B cell (primary cell): ENCODE results near the gene PARD3.

Experiments used
- EZH2 ChIP-seq: IDR thresholded peaks from 2 replicates; pipeline ENCODE4 v1.6.1; 2012; ENCODE audit warnings: borderline replicate concordance, low read depth, mild to moderate bottlenecking, moderate library complexity, low read length; ENCODE audit not compliant: insufficient read depth, poor library complexity, severe bottlenecking
- TF ChIP-seq, protein P1 (sequence below): fragments of 200-600 bp; IDR thresholded peaks from one replicate; pipeline ENCODE4 v1.8.0; 2022; ENCODE audit warnings: antibody characterized with exemption, mild to moderate bottlenecking

DNA sequence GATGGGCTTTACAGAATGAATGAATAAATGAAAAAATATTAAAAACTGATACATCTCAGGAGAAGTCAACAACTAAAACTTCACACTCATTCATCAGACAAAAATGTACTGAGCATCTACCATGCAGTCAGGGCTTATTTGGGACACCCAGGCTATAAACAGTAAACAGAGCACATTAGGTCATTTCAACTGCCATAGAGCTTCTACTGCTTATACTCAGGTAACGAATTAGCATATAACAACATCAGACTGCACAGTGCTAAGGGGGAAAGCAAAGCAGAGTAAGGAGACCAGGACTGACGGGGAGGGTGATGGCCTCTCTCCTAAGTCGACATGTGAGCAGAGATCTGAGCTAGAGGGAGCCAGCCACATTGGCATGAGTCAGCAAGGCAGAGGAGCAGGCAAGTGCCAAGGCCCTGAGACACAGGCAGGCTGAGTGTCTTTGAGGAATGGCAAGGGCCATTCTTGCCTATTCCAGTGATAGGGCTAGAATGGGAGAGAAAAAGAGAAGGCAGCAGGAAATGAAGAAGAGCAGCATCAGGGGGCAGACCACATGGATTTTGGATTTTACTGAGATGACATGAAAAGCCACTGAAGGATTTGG lies 528.9 kb downstream of the PARD3 start:
- TF ChIP-seq, protein P1, sequence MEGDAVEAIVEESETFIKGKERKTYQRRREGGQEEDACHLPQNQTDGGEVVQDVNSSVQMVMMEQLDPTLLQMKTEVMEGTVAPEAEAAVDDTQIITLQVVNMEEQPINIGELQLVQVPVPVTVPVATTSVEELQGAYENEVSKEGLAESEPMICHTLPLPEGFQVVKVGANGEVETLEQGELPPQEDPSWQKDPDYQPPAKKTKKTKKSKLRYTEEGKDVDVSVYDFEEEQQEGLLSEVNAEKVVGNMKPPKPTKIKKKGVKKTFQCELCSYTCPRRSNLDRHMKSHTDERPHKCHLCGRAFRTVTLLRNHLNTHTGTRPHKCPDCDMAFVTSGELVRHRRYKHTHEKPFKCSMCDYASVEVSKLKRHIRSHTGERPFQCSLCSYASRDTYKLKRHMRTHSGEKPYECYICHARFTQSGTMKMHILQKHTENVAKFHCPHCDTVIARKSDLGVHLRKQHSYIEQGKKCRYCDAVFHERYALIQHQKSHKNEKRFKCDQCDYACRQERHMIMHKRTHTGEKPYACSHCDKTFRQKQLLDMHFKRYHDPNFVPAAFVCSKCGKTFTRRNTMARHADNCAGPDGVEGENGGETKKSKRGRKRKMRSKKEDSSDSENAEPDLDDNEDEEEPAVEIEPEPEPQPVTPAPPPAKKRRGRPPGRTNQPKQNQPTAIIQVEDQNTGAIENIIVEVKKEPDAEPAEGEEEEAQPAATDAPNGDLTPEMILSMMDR, result no peak
- no peak for TF ChIP-seq EZH2
